BE2C (cell line): ENCODE measurements around the gene TLCD3B.

Source experiments
- DNase-seq: peaks from one replicate; pipeline ENCODE4 v3.0.0-alpha.2; 2020
- H3K27me3 ChIP-seq: fragments of 250-450 bp; sonication (Bioruptor Pico); 2 replicates; pipeline ENCODE4 v1.5.1; 2020; ENCODE audit warnings: mild to moderate bottlenecking
- H3K36me3 ChIP-seq: fragments of 250-450 bp; sonication (Bioruptor Pico); 2 replicates; pipeline ENCODE4 v1.5.1; 2020; ENCODE audit warnings: mild to moderate bottlenecking
- H3K4me1 ChIP-seq: fragments of 250-450 bp; sonication (Bioruptor Pico); 2 replicates; pipeline ENCODE4 v1.5.1; 2020
- H3K4me3 ChIP-seq: 2 replicates; pipeline ENCODE4 v1.5.1; 2011; ENCODE audit warnings: low read depth, low read length
- H3K9me3 ChIP-seq: fragments of 250-450 bp; sonication (Bioruptor Pico); 2 replicates; pipeline ENCODE4 v1.5.1; 2020
- CTCF ChIP-seq: IDR thresholded peaks from 2 replicates; pipeline ENCODE4 v1.5.1; 2012; ENCODE audit warnings: mild to moderate bottlenecking, low read depth, low read length

TLCD3B gene

GRCh38 chr16:29985271-29985811, 45.7 kb downstream of the TLCD3B start:
- no peak for TF ChIP-seq CTCF
- Histone ChIP-seq H3K27me3 (no peaks in the 10 kb centered on the region), H3K36me3 (peaks cover 92% of the 10 kb centered on the region), H3K4me1 (no peaks in the 10 kb centered on the region), H3K4me3 (no peak overlapping the region), H3K9me3 (no peaks in the 10 kb centered on the region)
- DNase-seq = no peak

GRCh38 chr16:29984764-29985147, 46.3 kb downstream of the TLCD3B start:
- Histone ChIP-seq H3K36me3 (peaks cover 93% of the 10 kb centered on the region), H3K9me3 (no peaks in the 10 kb centered on the region), H3K4me3 (no peak overlapping the region), H3K4me1 (no peaks in the 10 kb centered on the region), H3K27me3 (no peaks in the 10 kb centered on the region)
- DNase-seq = no peak
- no peak for TF ChIP-seq CTCF

GRCh38 chr16:29984137-29984763, 46.8 kb downstream of the TLCD3B start:
- H3K27me3 ChIP-seq = no peaks in the 10 kb centered on the region
- TF ChIP-seq CTCF = no peak
- H3K4me1 ChIP-seq = no peaks in the 10 kb centered on the region
- H3K4me3 ChIP-seq = no peak overlapping the region
- H3K36me3 ChIP-seq = peaks cover 94% of the 10 kb centered on the region
- no peak for DNase-seq
- no peaks in the 10 kb centered on the region for H3K9me3 ChIP-seq

GRCh38 chr16:29983420-29984136, 47.5 kb downstream of the TLCD3B start:
- TF ChIP-seq CTCF = no peak
- Histone ChIP-seq H3K4me3 (no peak overlapping the region), H3K36me3 (peaks cover 94% of the 10 kb centered on the region), H3K9me3 (no peaks in the 10 kb centered on the region), H3K27me3 (no peaks in the 10 kb centered on the region), H3K4me1 (no peaks in the 10 kb centered on the region)
- no peak for DNase-seq

- H3K36me3 ChIP-seq = peaks cover 98% of the 10 kb centered on the region
- DNase-seq = no peak
- H3K4me1 ChIP-seq = no peaks in the 10 kb centered on the region
- no peak for TF ChIP-seq CTCF
- no peaks in the 10 kb centered on the region for H3K27me3 ChIP-seq
- H3K4me3 ChIP-seq = no peak overlapping the region
- no peaks in the 10 kb centered on the region for H3K9me3 ChIP-seq
Observed at GRCh38 chr16:29982560-29983419, 48.3 kb downstream of the TLCD3B start.
